NCI-H1092 (cell line): ENCODE data around the gene USP17L5.
"Not testable (repeated sequence)": the region's sequence is repeated elsewhere in the genome, so short reads cannot be mapped to it uniquely, and the experiment has no call there.

Experiments used
- DNase-seq: peaks from one replicate; lab custom pipeline; 2025; lab: John Stamatoyannopoulos, UW

USP17L5 gene

DNA sequence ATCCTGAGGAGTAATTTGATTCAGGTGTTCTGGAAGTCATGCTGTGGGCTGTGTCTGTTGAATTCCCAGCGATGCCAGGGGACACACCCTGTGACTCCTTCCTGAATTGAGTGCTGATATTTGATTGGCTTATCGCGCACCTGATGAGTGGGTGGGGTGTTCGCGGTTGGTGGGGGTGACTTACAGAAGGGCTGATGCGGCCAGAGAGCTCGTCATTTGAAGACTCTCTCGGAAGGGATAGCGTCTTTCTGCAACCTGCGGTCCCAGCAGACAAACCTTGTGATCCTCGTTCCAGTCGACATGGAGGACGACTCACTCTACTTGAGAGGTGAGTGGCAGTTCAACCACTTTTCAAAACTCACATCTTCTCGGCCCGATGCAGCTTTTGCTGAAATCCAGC is at the start of gene USP17L5:
TSS of gene USP17L5 (plus strand) at position 301 of the 400 bp plus-strand sequence. CDS start at position 301, 0 bp downstream.
- DNase-seq, result not testable (repeated sequence)

DNA sequence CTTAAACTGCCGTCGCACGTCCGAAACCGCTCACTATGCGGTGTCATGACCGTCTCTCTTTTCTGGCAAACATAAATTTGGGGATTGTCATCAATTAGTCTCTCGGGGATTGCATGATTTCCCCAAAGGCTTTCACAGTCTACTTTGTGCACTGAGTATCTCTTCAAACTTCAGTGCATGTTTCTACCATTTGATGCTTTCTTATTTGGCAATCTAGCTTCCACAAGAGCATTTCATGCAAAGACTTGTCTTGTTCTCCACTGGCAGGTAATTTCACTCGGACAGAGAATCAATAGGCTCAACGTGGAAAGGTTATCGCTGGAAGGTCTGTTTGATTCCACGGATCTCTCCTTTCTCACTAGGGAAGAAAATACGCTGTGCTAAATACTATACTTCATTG is 15.0 kb upstream of the USP17L5 start:
- DNase-seq, result not testable (repeated sequence)

GRCh38 chr4:9324865-9325264 is 14.3 kb upstream of the USP17L5 start, which contains the start of gene USP17L24:
Gene USP17L24, plus strand, starts transcription at chr4:9325165. Its CDS starts 0 bp downstream, at chr4:9325165.
- not testable (repeated sequence) for DNase-seq

- not testable (repeated sequence) for DNase-seq
Measured at GRCh38 chr4:9329611-9330010, 9.6 kb upstream of the USP17L5 start, which contains the start of gene USP17L25. Gene USP17L25, plus strand, starts transcription at chr4:9329911. Its CDS starts 0 bp downstream, at chr4:9329911.

DNA sequence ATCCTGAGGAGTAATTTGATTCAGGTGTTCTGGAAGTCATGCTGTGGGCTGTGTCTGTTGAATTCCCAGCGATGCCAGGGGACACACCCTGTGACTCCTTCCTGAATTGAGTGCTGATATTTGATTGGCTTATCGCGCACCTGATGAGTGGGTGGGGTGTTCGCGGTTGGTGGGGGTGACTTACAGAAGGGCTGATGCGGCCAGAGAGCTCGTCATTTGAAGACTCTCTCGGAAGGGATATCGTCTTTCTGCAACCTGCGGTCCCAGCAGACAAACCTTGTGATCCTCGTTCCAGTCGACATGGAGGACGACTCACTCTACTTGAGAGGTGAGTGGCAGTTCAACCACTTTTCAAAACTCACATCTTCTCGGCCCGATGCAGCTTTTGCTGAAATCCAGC is 4.8 kb upstream of the USP17L5 start, which contains the start of gene USP17L26:
TSS of gene USP17L26 (plus strand) at position 301 of the 400 bp plus-strand sequence. CDS start at position 301, 0 bp downstream.
- not testable (repeated sequence) for DNase-seq

DNA sequence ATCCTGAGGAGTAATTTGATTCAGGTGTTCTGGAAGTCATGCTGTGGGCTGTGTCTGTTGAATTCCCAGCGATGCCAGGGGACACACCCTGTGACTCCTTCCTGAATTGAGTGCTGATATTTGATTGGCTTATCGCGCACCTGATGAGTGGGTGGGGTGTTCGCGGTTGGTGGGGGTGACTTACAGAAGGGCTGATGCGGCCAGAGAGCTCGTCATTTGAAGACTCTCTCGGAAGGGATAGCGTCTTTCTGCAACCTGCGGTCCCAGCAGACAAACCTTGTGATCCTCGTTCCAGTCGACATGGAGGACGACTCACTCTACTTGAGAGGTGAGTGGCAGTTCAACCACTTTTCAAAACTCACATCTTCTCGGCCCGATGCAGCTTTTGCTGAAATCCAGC is 4.6 kb downstream of the USP17L5 start, which contains the start of gene USP17L27:
TSS of gene USP17L27 (plus strand) at position 301 of the 400 bp plus-strand sequence. CDS start at position 301, 0 bp downstream.
- not testable (repeated sequence) for DNase-seq

GRCh38 chr4:9348593-9348992 is 9.4 kb downstream of the USP17L5 start, which contains the start of gene USP17L28:
Gene USP17L28, plus strand, starts transcription at chr4:9348893. Its CDS starts 0 bp downstream, at chr4:9348893.
- DNase-seq, result not testable (repeated sequence)

- not testable (repeated sequence) for DNase-seq
Measured at GRCh38 chr4:9350866-9351265, 11.7 kb downstream of the USP17L5 start.

GRCh38 chr4:9353338-9353737 is 14.1 kb downstream of the USP17L5 start, which contains the start of gene USP17L29:
Gene USP17L29, plus strand, starts transcription at chr4:9353638. Its CDS starts 0 bp downstream, at chr4:9353638.
- not testable (repeated sequence) for DNase-seq

GRCh38 chr4:9362829-9363228 is 23.6 kb downstream of the USP17L5 start, which contains the start of gene USP17L30:
Gene USP17L30, plus strand, starts transcription at chr4:9363129. Its CDS starts 0 bp downstream, at chr4:9363129.
- DNase-seq, result not testable (repeated sequence)

DNA sequence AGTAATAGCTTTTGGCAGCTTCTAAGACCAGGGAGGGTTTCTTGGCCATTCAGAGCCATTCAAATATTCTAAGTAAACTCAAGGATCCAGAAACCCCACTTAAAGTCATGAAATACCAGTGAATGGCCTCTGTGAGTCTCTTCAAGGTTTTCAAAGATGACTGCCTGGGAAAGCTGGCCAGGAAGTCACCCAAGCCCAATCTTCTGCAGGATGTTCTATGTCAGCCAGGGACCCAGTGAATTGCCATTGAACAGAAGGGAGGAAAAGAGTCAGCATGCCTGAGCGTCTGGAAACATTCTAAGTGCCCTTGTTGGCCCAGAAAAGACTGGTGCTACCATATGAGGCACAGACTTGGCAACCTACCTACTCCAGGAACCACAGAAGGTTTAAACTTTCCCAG is 40.7 kb downstream of the USP17L5 start:
- not testable (repeated sequence) for DNase-seq

- DNase-seq, result not testable (repeated sequence)
Measured at GRCh38 chr4:9381012-9381534, 41.9 kb downstream of the USP17L5 start.

DNA sequence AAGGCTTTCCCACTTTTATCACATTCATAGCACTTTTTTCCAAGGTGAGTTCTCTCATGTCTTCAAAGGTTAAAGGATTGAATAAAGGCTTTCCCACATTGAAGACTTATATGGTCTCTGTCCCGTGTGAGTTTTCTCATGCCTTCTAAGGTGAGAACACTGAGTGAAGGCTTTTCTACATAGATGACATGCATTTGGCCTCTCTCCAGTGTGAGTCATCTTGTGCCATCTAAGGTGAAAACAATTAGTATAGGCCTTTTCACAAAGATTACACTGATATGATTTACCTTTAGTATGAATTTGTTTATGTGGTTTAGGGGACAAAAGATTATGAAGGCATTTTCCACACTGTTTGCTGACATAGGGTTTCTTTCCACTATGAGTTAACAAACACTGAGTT is 44.9 kb downstream of the USP17L5 start:
- no peak for DNase-seq

DNA sequence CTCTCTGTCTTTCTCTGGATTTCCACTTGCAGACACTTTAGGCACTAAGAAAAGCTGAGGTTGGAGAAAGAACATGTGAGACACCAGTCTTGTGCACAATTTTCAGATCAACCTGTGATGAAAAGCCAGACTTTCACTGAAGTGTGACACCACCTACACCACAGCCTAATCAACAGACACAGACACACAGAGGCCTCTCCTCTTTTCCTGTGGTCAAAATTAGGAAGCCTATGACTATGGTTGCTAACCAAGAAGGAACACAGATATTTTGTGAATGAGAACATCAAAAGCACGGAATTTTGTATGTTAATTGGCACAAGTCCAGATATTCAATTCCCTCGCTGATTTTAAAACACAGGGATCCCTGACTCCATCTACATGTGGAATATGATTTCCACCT is 49.8 kb downstream of the USP17L5 start:
- not testable (repeated sequence) for DNase-seq
